Glutamatergic neuron (in vitro differentiated cells): Measurements from ENCODE around the gene LGALSL. TPM values are rescaled to one million over a fixed set of nuclear protein-coding genes. Genes with fewer than 3 reads are reported as not detected.

Experiments
- DNase-seq: peaks from one replicate; pipeline ENCODE4 v3.0.0; 2022
- H3K27ac Mint-ChIP-seq: one replicate; pipeline ENCODE4 v1.8.0; 2020; ENCODE audit warnings: mild to moderate bottlenecking, mixed read lengths, inconsistent platforms; ENCODE audit not compliant: unreplicated experiment
- H3K27me3 Mint-ChIP-seq: one replicate; pipeline ENCODE4 v1.8.0; 2020; ENCODE audit warnings: mild to moderate bottlenecking, moderate library complexity, mixed read lengths, inconsistent platforms; ENCODE audit not compliant: unreplicated experiment
- H3K36me3 Mint-ChIP-seq: one replicate; pipeline ENCODE4 v1.8.0; 2020; ENCODE audit warnings: mild to moderate bottlenecking, mixed read lengths, inconsistent platforms; ENCODE audit not compliant: unreplicated experiment
- H3K4me1 Mint-ChIP-seq: one replicate; pipeline ENCODE4 v1.8.0; 2020; ENCODE audit warnings: mild to moderate bottlenecking, low read depth, mixed read lengths, inconsistent platforms; ENCODE audit not compliant: unreplicated experiment
- H3K4me3 Mint-ChIP-seq: one replicate; pipeline ENCODE4 v1.8.0; 2020; ENCODE audit warnings: mild to moderate bottlenecking, mixed read lengths, inconsistent platforms; ENCODE audit not compliant: unreplicated experiment
- H3K9me3 Mint-ChIP-seq: one replicate; pipeline ENCODE4 v1.8.0; 2020; ENCODE audit warnings: mild to moderate bottlenecking, moderate library complexity, mixed read lengths, inconsistent platforms; ENCODE audit not compliant: unreplicated experiment
- total RNA-seq: library from RNA; stranded (reverse); fragmentation: NEBNext Ultra II Directional; extraction: Animal tissue kit (Norgen Biotek cat#: 25700); gene quantifications from one replicate; pipeline ENCODE4 v1.2.1, GENCODE V29; 2021; ENCODE audit not compliant: unreplicated experiment
- TF ChIP-seq, protein P1 (sequence below): fragments of 200-600 bp; sonication (generic); IDR thresholded peaks from one replicate; pipeline ENCODE4 v1.5.0; 2021; ENCODE audit not compliant: partially characterized antibody, unreplicated experiment

Gene LGALSL
- total RNA-seq, 1 donor from 2014 or later: 2.8 TPM

DNA sequence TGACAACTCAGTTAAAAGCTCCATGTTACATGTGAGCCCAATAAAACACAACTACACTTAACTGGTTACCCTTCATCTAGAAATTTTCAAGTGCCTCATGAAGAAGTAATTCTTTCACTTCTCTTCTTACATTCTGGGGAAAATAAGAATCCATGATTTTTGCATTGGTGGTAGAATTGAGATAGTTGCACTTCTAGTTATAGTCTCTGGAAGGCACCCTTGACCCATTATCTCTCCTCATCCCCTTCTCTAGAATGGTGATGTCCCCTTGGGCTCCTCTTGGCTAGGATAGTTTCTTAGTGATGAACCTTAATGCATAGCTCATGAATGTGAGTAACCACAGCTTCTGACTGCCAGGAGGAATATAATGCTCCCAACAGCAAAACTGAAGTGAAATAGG lies 3.6 kb downstream of the LGALSL start:
- DNase-seq: no peak
- no peaks in the 10 kb centered on the region for H3K4me1 Mint-ChIP-seq
- H3K36me3 Mint-ChIP-seq: peaks cover 7% of the 10 kb centered on the region
- TF ChIP-seq, protein P1, sequence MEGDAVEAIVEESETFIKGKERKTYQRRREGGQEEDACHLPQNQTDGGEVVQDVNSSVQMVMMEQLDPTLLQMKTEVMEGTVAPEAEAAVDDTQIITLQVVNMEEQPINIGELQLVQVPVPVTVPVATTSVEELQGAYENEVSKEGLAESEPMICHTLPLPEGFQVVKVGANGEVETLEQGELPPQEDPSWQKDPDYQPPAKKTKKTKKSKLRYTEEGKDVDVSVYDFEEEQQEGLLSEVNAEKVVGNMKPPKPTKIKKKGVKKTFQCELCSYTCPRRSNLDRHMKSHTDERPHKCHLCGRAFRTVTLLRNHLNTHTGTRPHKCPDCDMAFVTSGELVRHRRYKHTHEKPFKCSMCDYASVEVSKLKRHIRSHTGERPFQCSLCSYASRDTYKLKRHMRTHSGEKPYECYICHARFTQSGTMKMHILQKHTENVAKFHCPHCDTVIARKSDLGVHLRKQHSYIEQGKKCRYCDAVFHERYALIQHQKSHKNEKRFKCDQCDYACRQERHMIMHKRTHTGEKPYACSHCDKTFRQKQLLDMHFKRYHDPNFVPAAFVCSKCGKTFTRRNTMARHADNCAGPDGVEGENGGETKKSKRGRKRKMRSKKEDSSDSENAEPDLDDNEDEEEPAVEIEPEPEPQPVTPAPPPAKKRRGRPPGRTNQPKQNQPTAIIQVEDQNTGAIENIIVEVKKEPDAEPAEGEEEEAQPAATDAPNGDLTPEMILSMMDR: no peak
- H3K4me3 Mint-ChIP-seq: no peak overlapping the region
- H3K27ac Mint-ChIP-seq: no peak overlapping the region
- peaks cover 2% of the 10 kb centered on the region for H3K27me3 Mint-ChIP-seq
- peaks cover 4% of the 10 kb centered on the region for H3K9me3 Mint-ChIP-seq

DNA sequence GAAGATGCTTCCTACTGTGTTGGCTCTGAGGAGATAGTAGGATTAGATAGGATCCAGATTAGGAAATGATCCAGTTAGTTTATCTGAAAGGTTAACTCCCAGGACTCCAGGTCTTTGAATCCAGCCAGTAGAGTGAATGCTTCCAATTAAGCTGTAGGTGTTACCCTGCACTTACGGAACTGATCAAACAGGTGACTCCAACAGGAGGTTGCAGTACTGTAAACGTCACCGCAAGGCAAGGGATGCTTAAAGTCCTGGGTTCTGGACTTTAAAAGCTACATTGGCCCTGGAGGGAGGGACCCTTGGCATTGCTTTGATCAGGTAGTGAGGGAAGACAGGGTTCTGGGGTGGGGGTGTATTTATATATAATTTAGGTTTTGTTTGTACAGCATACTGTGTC lies 5.6 kb downstream of the LGALSL start:
- DNase-seq: no peak
- H3K4me1 Mint-ChIP-seq: no peaks in the 10 kb centered on the region
- no peak overlapping the region for H3K27ac Mint-ChIP-seq
- H3K4me3 Mint-ChIP-seq: no peak overlapping the region
- TF ChIP-seq, protein P1: no peak
- peaks cover 7% of the 10 kb centered on the region for H3K36me3 Mint-ChIP-seq
- peaks cover 2% of the 10 kb centered on the region for H3K27me3 Mint-ChIP-seq
- H3K9me3 Mint-ChIP-seq: peaks cover 4% of the 10 kb centered on the region

- Mint-ChIP-seq H3K4me3 (no peak overlapping the region), H3K4me1 (no peaks in the 10 kb centered on the region), H3K36me3 (peaks cover 2% of the 10 kb centered on the region), H3K9me3 (peaks cover 1% of the 10 kb centered on the region), H3K27me3 (no peaks in the 10 kb centered on the region), H3K27ac (no peak overlapping the region)
- DNase-seq: no peak
- TF ChIP-seq, protein P1: no peak
Measured at GRCh38 chr2:64460330-64460729, 6.4 kb downstream of the LGALSL start.

DNA sequence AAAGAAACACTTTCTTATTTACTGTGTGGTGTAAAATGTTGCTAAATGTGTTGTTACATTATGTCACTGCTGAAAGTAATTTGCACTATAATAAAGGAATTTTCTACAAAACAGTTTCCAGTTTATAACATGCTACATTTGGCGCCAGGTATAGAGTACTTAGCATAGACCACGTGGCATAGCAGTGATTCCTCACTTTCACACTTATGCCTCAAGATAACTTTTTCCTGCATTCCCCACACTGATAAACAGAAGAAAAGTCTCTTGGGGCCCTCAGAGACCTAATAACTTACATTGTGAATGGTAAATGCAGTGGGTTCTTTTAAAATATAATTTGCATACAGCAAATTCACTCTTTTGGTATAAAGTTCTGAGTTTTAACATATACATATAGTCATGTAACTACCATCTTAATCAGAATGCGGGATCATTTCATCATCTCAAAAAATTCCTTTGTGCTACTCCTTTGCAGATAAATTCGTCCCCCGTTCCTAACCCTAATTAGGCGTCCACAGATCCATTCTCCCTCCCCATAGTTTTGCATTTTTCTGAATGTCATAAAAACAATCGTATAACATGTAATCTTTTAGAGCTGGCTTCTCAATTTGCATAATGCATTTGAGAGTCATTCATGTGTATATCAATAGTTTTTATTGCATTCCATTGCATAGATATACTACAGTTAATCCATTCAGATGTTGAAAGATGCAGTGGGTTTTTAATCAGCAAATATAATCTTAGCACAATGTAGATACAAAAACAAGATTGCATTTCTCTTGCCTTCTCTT lies 7.5 kb downstream of the LGALSL start:
- Mint-ChIP-seq H3K36me3 (no peaks in the 10 kb centered on the region), H3K4me1 (no peaks in the 10 kb centered on the region), H3K27me3 (no peaks in the 10 kb centered on the region), H3K27ac (no peak overlapping the region), H3K4me3 (no peak overlapping the region), H3K9me3 (peaks cover 1% of the 10 kb centered on the region)
- no peak for DNase-seq
- TF ChIP-seq, protein P1: no peak

- H3K27ac Mint-ChIP-seq: no peak overlapping the region
- no peaks in the 10 kb centered on the region for H3K27me3 Mint-ChIP-seq
- H3K36me3 Mint-ChIP-seq: no peaks in the 10 kb centered on the region
- H3K4me1 Mint-ChIP-seq: no peaks in the 10 kb centered on the region
- no peak for DNase-seq
- no peaks in the 10 kb centered on the region for H3K9me3 Mint-ChIP-seq
- TF ChIP-seq, protein P1: no peak
- no peak overlapping the region for H3K4me3 Mint-ChIP-seq
Measured at GRCh38 chr2:64462171-64462570, 8.2 kb downstream of the LGALSL start.
